GM11168 (cell line): ENCODE data around the gene SFMBT2.
"Not testable (repeated sequence)": the region's sequence is repeated elsewhere in the genome, so short reads cannot be mapped to it uniquely, and the experiment has no call there.

Source experiments
- in situ Hi-C: fragments of 300-500 bp; cut with MboI; formaldehyde crosslinking; loops from one replicate; pipeline ENCODE4 v1.12.0; 2022; ENCODE audit warnings: low sequenced_read_pairs; ENCODE audit not compliant: unreplicated experiment

SFMBT2 gene

DNA sequence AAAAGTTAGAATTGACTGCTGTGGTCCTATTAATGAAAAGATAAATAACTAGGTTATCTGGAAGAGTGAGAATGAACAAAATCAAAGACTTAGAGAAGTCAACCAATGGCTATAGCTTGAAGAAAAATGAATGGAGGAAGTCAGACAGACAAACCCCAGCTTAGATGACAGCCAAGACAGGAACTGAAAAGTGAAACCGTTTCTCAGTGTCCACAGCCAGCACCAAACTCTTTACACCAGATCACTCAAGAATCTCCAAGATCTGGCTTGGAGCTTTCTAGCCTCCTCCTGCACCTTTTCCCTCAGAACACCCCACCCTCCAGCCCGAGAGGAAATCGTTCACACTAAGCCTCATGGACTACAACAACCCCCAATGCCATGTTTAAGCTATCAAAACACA lies 167.0 kb downstream of the SFMBT2 start:
- in situ Hi-C loops, result no loop called here

- in situ Hi-C loops, result no loop called here
Observed at GRCh38 chr10:7243139-7243538, 167.7 kb downstream of the SFMBT2 start.

GRCh38 chr10:7239312-7239985 lies 171.4 kb downstream of the SFMBT2 start:
- in situ Hi-C loops, result no loop called here

GRCh38 chr10:7235376-7235775 lies 175.5 kb downstream of the SFMBT2 start:
- in situ Hi-C loops, result no loop called here

DNA sequence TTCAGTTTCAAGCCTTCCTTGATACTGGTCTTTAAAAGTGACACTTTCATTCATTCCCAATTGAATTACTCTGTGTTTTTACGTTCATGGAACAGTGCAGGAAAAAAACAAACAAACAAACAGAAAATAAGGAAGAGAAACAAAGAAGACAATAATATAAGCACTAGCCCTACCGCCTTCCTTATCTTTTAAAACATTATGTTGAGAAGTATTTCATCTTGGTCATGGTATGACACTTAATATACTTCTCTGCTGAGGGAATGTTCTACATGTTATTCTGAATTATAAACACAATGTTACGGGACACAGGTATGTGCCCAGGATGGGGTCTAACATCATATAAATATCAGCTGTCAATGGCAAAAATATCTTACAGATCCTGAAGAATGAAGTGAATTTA lies 176.7 kb downstream of the SFMBT2 start:
- in situ Hi-C loops, result no loop called here

DNA sequence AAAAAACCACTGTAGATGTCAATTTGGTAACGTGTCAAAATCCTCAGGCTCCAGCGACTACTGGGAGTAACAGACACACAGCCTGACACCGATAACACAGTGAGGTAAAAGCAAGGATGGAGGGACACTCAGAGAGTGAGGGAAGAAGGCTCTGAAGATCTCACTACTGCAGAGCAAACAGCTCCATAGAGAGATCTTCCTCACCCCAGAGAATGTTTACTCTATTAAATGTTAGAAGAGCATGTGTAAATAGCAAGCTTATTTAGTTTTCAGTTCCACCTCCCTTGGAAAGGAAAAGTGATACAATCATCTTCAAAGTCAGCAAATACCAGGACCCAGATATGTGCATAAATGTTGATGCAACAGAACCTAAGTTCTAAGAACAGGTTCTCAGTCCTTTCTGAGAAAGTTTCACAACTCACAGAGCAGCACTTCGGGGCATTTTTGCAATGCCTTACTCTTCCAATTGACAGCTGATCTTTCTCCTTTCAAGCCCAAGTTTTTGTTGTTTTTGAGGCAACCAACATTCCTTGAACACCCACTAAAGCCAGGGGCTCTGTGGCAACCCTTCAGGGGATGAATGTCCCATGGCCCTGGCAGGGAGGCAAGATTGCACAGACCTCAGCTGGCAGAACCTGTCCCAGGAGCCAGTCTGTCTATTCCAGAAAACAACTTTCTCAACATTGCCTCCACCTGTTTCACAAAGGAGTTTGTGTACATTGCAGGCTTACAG lies 177.4 kb downstream of the SFMBT2 start:
- in situ Hi-C loops, result no loop called here

DNA sequence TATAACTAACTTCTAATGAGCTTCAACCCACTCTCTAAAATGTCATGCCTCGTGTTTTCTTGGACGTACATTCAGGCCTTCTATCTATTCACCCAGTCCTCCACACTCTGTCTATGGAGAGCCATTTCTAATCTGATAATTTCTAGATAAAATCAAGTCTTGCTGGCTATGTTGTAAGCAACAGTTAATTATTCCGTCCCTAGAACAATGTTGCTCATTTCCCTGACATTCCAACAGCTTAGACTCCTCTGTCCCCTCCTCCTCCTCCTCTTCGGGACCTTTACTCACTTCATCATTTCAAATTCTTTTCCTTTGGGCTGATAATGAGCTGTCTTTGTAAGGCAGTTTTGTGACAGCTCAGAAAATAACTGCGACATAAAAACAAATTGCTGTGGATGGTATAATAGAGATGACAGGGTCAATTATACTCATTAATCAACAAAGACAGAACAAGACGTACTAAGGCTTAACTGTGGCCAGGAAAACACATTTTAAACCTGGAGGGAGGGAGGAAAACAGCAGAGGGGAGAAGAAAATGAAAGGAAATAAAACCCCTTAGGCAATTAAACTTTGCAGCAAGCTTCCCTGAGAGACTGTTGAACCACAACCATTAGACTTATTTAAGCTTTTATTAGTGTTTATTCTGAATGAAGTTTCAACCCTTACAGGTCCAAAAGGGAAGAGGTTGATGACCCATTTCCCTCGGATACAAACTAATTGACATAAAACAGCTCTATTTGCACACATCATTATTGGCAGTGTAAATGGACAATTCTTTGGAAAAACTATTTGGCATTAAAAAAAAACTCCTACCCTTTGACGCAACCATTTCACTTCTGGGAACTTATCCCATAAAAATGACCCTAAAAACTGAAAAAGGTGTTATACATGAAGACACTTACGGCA lies 179.1 kb downstream of the SFMBT2 start:
- in situ Hi-C loops, result no loop called here

DNA sequence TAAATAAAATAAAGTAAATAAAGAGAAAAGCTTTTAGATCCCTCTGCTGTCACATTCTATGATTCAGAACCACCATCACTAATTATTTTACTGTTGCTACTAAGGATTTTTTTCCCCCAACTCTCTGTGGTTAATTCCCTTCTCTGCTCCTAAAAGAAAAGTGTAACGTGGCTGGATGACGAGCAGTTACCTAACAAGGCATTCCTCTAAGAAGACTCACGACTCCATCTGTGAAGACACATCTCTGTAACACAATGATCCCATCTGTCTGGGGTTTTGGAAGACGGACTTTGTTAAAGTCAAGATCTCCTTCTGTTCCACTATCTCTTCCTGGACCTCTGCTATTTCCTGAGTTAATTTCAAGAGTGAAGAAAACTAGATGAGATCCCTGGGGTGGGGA lies 179.9 kb downstream of the SFMBT2 start:
- in situ Hi-C loops, result no loop called here

- in situ Hi-C loops, result no loop called here
Observed at GRCh38 chr10:7230036-7230435, 180.8 kb downstream of the SFMBT2 start.

- in situ Hi-C loops, result no loop called here
Observed at GRCh38 chr10:7225133-7225532, 185.7 kb downstream of the SFMBT2 start.

DNA sequence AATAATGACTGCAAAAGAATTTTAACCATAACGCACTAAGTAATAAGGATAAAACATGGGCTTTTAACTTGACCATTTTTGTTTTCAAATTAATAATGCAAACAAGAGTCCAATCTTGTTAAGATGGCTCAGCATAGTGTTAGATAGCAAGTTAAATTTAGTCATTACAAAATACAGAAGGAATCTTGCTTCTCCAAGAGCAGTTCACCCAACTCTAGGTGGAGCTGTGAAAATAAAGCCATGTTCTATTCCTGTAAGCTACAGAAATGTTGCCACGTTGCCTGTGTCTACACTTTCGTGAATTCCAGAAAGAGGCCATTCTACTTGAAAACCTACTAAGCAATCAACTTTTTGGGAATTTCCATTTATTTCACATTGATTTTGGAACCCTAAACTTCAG lies 191.9 kb downstream of the SFMBT2 start:
- in situ Hi-C loops, result no loop called here

- in situ Hi-C loops, result not testable (repeated sequence)
Observed at GRCh38 chr10:7212696-7213095, 198.1 kb downstream of the SFMBT2 start.

DNA sequence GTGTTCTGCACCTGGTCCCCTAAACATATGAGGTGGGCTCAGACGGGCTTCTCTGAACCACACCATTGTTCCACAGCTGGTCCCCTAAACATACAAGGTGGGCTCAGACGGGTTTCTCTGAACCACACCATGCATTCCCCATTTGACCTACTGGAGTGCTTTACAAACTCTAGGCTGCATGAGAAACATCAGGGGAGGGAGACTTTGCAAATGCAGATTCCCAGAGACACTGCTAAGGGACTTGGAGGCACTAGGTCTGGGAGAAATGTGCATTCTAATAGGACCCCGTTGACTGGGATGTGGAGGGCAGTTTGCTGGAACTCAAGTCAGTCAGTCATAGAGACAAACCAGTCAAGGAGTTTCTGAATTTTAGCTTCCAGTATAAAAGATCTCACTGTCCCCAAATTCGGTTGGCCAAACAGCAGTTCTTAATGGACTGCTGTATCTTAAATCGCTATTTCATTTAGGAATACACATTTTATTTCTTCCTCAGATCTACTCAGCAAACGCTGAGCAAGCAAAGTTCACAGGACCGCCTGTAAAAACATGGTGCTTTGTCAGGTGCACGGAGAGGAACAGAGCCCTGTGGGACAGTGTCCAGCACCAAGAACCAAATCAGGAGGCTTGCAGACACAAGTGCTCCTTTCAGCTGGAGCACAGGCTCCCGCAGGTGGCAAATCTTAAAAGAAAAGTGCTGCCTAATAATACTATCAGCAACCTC lies 198.8 kb downstream of the SFMBT2 start:
- in situ Hi-C loops, result no loop called here

DNA sequence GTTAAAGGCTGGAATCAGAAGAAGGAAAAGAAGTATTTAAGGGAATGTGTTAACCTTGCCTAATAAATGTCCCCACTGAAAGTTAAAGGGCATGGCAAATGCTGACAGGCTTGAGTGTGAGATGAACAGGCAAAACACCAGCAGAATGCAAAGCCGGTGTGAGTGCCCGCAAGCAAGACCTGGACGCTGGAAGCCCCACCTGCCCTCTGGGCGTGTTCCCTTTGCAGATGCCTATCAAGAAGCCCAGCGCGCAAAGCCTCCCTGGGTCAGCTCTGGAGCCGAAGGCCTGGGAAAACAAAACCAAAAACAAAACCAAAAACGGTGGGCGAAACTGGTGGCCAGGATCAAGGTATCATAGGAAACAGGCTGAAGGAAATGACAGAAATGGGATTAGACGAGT lies 200.3 kb downstream of the SFMBT2 start:
- in situ Hi-C loops, result no loop called here

GRCh38 chr10:7209458-7209857 lies 201.4 kb downstream of the SFMBT2 start:
- in situ Hi-C loops, result no loop called here

DNA sequence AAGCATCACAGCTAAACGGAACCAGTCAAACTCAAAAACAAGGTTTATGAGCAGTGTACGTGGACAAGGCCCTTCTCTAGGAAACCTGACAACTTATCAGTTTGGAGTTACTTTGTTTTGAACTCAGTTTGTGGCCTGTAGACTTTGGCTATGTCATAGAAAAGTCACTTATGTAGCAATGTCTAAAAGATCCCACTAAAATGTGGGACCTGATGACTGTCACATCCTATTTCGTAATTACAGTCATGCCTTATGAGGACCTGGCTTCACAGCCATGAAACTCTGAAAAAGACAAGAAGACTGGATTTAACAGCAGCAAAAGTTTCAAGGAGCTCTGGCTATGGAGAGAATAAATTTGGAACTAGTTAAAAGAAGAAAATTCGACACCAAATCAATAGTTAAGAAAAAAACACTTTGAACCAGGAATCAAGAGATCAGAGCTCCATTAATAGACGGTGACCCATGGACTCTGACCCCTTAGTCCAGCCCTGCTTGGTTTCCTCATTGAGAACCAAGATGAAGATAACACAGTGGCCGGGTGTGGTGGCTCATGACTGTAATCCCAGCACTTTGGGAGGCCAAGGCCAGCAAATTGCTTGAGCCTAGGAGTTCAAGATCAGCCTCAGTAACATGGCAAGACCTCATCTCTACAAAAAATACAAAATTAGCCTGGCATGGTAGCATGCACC lies 204.3 kb downstream of the SFMBT2 start:
- in situ Hi-C loops, result no loop called here

GRCh38 chr10:7205656-7206055 lies 205.2 kb downstream of the SFMBT2 start:
- in situ Hi-C loops, result no loop called here

DNA sequence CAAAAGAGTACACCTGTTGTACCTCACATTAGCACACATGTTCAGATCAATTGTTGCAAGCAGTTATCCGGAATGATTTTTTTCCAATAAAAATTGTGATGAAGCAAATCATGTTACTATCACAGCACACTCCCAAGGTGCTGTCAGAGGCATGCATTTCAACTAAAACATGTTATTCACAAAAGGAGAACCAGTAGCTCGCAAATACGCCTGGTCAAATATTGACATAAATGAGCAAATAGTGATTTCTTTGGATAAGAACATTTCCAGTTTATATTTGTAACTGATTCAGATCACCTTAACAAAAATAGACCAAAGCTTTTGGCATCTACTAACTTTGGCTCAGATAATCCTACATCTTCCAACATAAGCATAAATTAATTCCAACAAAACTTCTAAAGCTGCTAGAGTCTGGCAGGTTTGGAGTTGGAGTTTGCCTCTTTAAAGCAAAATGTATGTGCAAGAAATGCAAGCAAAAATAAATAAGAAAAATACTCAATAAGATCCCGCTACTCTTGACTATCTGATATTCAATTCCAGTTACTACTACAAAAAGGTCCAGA lies 208.0 kb downstream of the SFMBT2 start:
- in situ Hi-C loops, result no loop called here

- in situ Hi-C loops, result no loop called here
Observed at GRCh38 chr10:7199152-7199760, 211.6 kb downstream of the SFMBT2 start.
